ENCODE data around the gene CADM4.

DNA sequence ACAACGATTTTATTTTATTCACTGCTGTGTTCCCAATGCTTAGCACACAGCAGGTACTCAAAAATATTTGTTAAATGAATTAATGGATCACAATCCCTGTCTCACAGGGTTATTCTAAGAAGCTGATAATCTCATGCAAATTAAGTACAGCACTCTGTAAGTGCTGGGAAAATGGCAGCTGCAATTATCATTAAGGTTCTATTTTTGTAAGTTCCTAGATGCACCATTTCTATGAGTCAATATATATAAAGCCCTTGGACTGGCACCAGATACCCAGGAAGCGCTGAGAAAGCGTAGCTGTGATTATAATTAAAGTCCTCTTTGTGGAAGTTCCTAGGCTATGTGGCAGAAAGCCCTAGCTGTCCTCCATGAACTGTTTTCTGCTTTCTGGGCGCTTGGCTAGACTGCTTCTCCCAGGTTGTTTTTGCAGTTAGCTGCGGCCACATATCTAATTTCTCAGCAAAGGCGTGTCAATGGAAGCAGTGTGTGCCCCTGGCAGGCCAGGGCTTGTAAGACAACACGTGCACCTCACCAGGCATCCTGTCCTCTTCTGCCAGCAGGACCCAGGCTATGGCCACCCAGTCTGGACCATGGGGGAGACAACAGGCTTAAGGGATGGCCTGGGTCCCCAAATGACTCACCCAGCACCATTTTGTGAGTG is 33.0 kb downstream of the CADM4 start:
- TF ChIP-seq POLR2AphosphoS5 (IDR thresholded peaks at IDR 0.05): no peak
- TF ChIP-seq POLR2A (IDR thresholded peaks at IDR 0.05; ENCODE audit: low read depth): no peak

All from esophagus muscularis mucosa (tissue), 2 donors.